HPDE6-E6E7 (cell line): ENCODE measurements around the gene TRIM74.
"Not testable (repeated sequence)": the region's sequence is repeated elsewhere in the genome, so short reads cannot be mapped to it uniquely, and the experiment has no call there.

Experiments used
- DNase-seq: peaks from one replicate; pipeline ENCODE4 v3.0.0; 2011; ENCODE audit warnings: missing footprints; ENCODE audit errors: extremely low spot score

TRIM74 gene

DNA sequence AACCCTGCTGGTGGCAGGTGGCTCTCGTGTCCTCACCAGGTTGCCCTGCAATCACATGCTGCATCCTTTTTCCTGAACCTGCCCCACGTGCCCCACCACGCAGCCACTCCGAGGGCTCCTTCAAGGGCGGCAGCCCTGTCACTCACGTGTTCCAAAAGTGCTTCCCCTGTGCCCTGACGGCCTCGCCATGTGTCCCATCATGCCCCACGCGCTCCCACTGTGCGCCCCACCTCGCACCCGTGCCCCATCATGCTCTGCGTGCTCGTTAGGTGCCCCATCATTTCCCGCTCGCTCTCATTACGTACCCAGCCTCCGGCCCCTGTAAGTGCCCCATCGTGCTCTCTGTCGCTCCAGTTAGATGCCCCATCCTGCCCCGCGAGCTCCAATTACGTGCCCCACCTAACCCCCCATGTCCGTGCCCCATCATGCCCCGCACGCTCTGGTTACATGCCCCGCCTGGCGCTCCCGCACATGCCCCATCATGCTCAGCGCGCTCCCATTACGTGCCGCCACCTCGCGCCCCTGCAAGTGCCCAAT is at the start of gene TRIM74:
Gene TRIM74 (minus strand): TSS at position 487 of the 537 bp plus-strand sequence. CDS start 3,309 bp downstream, outside the sequence.
- DNase-seq: not testable (repeated sequence)

DNA sequence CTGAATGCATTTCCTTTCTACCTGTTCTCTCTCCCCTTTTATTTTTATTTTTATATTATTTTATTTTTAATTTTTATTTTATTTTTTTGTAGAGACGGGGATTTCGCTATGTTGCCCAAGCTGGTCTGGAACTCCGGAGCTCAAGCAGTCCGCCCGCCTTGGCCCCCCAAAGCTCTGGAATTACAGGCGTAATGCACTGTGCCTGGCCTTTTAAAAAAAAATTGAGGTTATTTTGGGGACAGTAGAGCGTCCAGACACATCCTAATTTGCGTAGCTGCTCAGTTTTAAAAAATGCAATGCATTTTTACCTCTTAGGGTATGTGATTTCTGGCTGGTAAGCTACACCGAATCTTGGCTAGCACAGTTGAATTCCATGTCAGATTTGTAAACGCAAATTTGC is 37.2 kb upstream of the TRIM74 start:
- DNase-seq: not testable (repeated sequence)

DNA sequence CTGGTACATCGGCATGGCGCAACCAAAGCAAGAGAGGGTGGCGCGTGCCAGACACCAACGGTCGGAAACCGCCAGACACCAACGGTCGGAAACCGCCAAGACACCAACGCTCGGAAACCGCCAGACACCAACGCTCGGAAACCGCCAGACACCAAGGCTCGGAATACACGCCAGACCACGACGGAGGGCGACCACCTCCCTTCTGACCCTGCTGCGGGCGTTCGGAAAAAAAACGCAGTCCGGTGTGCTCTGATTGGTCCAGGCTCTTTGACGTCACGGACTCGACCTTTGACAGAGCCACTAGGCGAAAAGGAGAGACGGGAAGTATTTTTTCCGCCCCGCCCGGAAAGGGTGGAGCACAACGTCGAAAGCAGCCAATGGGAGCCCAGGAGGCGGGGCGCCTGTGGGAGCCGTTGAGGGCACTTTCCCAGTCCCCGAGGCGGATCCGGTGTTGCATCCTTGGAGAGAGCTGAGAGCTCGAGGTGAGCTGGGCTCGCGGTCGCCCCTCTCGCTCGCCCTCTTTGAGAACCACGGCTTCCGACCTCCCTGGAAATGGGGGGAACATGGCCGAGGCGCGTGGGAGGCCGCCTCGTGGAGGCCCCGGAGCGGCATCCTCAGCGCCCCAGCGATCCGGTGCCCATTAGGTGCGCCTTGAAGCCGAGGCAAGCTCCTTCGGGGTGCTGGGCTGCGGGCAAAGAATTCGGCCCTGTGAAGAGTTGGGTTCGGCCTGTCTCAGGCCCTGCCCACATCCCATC is 36.6 kb upstream of the TRIM74 start:
- DNase-seq: not testable (repeated sequence)

DNA sequence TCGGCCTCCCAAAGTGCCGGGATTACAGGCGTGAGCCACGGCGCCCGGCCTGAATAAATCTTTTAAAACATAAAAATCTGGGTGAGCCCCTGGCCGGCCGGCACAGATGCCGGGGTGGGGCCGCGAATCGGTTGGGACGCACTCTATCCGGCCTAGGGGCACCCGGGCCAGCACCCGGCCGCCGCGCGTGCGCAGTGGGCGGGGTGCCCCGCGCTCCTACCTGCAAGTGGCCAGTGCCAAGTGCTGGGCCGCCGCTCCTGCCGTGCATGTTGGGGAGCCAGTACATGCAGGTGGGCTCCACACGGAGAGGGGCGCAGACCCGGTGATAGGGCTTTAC is 36.1 kb upstream of the TRIM74 start:
- not testable (repeated sequence) for DNase-seq

DNA sequence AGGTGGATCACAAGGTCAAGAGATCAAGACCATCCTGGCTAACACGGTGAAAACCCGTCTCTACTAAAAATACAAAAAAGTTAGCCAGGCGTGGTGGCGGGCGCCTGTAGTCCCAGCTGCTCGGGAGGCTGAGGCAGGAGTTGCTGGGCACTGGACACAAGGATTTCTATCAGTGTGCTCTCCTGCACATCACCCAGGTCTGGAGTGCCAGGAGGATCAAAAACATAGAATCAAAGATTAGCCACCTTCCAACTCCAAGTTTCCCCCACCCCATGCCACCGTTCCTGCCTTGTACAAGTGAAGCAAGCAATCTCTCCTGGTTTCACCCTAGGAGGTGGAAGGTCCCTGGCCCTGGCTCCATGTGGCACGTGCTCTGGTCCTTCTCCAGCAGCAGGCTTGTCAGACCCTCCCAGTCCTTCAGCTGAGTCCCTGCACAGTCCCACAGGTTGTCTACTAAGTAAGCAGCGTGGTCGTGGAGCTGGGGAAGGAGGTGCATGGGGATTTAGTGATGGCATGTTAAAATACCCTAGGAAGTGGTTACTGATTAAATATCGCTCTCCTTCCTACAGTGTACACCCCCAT is 28.7 kb upstream of the TRIM74 start:
- DNase-seq: not testable (repeated sequence)

DNA sequence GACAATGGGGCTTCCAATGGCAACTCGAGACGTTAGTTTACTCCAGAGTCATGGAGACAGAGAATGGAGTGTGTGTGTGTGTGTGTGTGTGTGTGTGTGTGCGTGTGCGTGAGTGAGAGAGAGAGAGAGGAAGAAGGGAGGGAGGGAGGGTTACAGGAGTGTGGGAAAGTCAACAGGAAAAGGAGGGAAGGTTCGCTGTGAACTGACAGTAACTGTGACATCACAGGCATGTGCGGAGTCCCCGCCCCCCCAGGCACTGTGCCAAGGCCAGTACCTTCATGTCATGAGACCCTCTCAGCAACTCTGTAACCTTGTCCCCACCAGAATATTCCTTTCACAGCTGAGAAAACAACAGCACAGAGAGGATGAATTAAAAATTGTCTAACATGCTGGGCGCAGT is 28.2 kb upstream of the TRIM74 start:
- not testable (repeated sequence) for DNase-seq

DNA sequence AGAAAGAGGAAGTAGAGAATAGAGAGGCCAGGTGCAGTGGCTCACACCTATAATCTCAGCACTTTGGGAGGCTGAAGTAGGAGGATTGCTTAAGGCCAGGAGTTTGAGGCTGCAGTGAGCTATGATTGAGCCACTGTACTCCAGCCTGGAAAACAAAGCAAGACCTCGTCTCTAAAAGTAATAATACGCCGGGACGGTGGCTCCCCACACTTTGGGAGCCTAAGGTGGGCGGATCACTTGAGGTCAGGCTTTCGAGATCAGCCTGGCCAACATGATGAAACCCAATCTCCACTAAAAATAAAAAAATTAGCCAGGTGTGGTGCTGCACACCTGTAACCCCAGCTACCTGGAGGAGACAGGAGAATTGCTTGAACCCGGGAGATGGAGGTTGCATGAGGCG is 26.2 kb upstream of the TRIM74 start:
- DNase-seq: not testable (repeated sequence)

DNA sequence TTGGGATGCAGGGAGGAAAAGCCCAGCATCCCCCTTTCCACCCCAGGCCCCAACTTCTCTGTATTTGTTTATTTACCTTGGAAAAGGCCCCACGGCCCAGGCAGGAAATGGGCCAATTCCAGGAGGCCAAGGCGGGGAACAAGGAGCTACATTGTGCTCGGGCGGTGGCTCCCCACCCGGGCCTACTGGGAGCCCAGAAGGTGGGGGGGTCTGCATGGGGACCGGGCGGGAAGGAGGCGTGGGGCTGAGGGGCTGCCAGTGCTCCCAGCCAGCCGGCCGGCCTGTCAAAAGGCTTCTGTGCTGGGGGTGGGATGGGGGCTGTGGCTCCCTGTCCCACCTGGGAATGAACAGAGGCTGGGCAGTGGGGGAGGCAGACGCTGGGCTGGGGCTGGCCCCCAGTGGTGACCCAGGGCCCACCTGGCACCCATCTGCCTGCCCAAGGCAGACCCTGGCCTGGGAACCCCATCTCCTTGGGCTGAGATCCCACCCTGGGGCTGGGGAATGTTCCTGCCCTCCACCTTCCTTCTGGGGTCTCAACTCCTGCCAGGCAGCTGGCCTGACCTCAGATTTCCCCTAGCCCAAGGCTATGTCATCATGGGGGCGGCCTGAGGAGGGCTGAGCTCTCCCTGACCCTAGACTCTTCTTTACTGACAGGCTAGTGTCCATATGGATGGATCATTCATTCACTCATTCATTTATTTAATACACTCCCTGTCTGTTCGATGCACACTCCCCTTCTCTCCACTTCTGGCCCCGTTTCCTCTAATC is 21.1 kb upstream of the TRIM74 start:
- DNase-seq: not testable (repeated sequence)

DNA sequence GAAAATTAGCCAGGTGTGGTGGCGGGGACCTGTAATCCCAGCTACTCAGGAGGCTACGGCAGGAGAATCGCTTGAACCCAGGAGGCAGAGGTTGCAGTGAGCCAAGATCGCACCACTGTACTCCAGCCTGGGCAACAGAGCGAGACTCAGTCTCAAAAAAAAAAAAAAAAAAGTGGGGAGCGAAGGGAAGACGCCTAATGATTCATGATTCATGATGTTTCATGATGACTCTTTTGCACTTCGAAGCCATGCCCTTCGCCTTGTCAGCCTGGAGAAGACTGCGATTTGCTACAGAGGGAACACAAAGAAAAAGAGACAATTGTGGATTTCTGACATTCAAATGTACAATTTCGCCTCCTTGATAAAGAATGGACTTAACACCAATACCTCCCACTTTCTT is 12.8 kb upstream of the TRIM74 start:
- not testable (repeated sequence) for DNase-seq

DNA sequence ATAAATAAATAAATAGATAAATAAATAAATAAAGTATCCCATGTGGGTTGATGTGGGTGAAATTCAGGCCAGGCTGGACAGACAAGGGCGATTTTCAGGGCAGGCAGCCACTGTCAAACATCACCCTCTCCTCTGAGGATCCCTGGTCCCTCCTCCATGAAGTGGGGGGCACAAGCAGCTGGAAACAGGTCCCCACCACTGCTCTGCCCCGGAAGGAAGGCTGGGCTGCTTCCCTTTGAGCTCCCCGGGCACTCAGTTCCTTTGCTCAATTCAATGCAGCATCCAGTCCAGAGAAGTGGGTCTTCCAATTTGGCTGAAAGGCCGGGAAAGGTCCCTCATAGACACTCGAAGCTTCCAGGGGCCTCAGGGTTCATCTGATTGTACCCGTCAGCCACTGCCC is 11.1 kb upstream of the TRIM74 start:
- DNase-seq: not testable (repeated sequence)

DNA sequence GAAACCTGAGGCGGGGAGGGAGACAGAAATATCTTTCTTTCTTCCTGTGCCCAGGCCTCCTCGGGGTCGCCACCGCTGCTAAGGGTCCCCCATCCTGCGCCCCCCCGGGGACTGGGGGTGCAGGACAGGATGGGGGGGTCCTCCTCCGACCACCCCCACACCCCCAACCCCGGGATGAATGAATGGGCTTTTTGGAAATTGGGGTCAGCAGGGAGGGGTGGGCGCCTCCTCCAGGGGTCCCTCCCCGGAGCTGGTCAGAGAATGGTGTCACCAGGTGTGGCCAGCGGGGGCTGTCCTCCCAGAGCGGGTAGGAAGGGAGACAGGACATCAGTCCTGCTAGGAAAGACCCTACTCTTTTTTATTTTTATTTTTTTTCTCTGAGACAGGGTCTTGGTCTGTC is 7.2 kb upstream of the TRIM74 start:
- not testable (repeated sequence) for DNase-seq

DNA sequence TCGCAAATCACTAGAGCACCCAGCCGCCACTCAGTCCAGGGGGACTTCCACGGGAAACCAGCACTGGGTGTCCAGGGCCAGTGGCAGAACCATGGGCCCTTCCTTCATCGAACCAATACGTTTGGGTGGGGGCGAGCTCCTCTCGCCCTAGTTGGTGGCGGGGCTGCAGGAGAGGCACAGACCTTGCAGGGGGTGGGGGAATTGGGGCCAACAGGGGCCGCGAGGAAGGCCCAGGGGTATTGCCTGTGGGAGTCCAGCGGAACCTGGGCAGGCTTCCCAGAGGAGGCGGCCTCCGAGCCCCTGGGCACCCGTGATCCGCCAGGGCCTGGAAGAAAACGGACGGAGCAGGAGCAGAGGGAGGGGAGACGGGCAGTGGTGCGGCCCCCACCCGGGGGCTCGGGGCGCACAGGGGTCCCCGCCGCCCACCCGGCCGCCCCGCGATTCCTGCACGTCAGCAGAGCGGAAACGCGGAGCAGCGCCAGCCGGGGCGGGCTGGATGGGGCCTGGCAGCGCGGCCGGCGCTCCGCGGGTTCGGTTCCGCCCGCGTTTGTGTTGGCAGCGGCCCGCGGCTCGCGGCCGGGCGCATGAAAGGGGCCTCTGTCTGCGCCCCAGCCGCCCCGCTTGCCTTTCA is 6.5 kb upstream of the TRIM74 start:
- DNase-seq: not testable (repeated sequence)

DNA sequence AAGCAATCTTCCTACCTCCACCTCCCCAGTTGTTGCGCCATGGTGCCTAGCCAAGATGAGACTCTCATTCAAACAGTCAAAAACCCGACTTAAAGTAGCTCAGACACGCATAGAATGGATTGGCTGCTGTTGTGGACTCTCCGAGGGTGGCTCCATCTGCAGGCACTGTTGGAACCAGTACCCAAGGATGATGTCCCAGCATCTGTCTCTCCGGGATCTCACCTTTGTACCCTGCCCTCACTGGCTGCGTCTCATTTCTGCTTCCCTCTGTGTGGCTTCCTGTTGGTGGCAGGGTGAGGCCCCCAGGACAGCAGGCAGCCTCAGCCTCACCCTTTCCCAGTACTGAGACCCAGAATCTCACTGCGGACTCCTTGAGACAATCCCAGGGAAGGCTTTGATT is 5.5 kb upstream of the TRIM74 start:
- DNase-seq: not testable (repeated sequence)

DNA sequence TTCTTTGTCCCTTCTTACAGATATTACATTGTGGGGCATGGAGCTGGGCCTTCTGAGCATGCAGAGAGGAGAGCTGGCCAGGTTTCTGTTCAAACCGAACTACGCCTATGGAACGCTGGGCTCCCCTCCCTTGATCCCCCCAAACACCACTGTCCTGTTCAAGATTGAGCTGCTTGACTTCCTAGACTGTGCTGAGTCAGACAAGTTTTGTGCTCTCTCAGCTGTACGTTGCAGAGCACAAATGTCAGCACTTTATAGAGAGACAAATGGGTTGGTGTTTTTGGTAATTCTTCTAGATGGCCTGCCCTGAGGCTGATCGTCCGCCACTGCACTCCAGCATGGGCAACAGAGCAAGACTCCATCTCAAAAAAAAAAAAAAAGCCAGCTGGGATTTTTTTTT is 2.2 kb upstream of the TRIM74 start:
- DNase-seq: not testable (repeated sequence)

DNA sequence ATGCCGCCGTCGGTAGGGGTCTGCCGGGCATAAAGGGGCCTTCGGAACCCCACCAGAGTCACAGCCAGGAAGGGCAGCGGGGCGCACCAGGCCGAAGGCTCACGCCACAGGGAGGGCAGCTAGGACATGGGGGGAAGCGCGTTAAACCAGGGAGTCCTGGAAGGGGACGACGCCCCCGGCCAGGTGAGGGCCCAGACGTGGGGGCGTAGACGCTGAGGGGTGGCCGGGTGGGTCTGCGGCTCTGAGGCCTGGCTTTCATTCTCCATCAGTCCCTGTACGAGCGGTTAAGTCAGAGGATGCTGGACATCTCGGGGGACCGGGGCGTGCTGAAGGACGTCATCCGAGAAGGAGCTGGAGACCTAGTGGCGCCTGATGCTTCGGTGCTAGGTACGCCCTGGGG is 422 bp upstream of the TRIM74 start:
- DNase-seq: not testable (repeated sequence)

DNA sequence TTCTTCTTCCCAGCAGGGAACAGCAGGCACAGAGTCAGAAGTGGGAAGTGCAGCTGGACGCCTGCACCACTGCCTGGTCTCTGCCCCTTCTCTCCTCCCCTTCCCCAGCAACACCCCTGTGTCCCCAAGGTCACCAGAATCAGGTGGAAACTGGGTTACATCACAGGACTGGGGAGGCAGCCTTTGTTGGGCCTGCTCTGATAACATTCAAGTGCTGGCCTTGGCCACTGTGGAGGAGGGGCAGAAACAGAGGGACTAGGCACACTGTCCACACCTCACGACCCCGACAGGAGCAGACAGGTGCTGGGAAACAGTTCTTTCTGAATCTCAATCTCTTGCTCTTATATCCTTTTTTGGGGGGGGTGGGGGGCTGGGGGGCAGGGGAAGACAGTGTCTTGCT is 2.4 kb downstream of the TRIM74 start:
- not testable (repeated sequence) for DNase-seq

DNA sequence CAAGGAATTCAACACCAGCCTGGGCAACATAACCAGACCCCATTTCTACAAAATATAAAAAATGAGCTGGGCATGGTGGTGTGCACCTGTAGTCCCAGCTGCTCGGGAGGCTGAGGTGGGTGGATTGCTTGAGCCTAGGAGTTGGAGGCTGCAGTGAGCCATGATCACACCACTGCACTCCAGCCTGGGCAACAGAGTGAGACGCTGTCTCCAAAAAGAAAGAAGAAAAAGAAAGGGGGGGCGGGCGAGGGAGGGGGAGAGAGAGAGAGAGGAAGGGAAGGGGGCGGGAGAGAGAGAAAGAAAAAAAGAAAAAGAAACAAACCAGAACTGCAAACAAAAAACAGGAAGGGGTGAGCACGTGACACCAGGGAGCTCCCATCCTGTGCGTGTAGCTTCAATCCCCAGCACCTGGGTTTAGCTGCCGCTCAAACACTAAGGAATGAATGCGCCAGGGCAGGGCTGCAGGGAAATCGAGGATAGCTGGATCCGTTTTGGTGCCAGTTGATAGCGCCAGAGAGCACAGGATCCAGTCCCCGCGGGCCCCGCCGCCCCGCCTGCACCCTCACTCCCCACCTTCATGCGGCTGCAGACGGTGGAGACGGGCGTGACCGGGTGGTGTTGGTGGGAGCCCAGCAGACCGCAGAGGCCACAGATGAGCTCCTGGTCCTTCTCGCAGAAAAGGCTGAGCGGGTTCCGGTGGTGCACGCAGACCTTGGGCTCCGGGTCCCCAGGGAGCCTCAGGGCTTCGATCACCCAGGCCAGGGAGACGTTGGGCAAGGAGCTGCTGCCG is 3.9 kb downstream of the TRIM74 start:
- not testable (repeated sequence) for DNase-seq

DNA sequence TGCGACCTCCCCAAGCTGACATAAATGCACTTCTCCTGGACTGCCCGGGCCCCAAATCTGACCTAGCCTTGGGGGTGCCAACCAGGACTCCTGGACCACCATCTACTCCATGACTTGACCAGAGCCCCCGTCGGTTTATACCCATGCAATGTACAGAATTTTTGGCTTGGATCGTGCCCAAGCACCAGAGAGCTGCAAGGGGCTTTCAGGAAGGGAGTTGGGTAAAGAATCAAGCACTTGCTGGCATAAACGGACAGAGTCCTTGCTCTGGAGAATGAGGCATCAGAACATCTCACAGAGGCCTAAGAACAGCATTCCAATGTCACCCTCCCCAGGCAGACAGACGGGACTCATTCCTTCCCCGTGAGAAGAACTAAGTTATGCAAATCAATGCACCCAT is 6.2 kb downstream of the TRIM74 start:
- not testable (repeated sequence) for DNase-seq

DNA sequence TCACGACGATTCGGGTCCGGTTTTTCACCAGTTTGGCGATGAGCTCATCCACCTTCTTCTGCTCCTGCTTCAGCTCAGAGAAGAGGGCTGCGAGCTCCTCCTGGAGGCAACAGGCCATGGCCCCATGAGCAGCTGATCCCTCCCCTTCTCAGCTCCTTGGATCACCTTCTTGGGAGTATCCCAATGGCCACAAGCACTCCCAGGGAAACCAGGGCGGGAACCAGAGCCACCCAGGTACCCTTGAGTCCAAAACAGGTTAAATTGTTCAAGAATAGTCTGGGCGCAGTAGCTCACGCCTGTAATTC is 8.0 kb downstream of the TRIM74 start:
- DNase-seq: not testable (repeated sequence)

DNA sequence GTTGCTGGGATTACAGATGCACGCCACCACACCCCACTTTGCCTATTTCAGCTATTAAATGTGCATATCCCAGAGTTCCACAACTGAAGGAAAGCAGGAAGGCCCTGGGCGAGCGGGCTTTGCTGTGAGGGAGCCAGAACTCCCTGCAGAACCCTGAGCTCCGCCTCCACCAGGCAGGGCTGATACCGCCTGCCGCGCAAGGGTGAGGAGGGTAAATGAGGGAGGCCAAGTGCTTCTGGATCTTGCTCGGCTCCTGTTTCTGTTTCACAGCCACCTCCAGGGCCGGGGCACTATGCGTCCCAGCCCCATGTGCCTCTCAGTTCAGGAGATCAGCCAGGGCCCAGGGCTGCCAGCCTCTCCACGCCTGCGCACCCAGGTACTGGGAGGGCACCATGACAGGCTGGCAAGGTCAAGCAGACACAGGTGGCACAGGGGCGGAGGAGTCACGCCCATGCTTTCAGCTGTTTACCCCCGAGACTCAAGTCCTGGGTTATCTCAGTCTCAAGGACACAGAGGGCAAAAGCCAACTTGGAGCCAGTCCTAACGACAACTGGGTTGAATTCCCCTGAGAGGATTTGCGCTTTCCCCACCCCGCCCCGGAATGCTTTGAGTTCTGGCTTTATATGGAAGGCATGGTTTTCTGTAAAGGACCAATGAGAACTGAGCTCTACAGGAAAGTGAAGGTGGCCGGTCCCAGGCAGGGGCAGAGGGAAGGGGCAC is 8.5 kb downstream of the TRIM74 start:
- not testable (repeated sequence) for DNase-seq

DNA sequence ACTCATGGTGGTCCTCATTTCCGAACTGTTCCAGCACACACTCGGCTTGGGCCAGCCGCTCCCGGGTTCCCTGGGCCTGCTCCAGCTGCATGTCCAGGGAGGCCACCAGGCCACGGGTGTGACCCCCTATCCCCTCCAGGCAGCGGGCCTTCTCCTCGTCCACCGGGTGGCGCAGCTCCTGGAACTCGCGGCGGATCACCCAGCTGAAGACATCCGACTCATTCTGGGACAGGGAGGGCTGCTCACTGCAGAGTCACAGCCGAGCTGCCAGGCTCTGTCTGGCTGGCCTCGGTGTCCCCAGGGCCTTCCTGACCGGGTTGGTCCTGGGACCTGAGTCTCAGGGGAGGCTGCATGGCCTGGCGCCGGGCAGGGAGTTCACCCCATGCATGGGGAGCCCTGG is 9.2 kb downstream of the TRIM74 start:
- not testable (repeated sequence) for DNase-seq
